ENCODE results near the gene BLOC1S4.

The BLOC1S4 gene

DNA sequence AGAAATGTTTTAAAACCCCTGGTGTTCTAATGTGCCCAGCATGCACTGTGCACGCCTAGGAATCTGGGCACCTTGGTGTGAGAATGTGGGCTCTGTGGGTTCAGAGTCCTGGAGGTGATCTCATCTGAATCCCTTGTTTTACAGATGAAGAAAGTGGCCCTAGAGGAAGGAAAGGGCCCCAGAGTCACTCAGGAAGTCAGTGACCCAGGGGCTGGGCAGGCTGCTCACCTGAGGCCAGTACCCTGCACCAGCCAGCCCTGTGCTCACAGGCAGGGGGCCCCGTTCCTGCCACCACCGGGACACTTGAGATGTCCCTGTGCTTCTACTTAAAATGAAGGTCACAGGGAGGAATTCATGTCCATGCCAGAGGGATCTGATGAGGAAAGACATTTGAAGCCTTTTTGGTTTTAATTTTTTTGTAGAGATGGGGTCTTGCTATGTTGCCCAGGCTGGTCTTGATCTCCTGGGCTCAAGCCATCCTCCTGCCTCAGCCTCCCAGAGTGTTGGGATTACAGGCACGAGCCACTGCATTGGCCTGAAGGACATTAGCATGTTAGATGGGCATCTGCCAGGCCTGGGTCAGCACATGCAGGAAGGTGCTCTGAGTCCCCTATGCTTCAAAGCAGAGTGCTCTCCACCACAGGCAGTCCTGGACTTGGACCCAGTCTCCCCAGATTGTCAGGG, 29.7 kb upstream of the BLOC1S4 start:
- H3K9me2 ChIP-seq (replicated peaks; ENCODE audit: low read depth, low read length): no peaks in the 10 kb centered on the region
- no peaks in the 10 kb centered on the region for H3F3A ChIP-seq (ENCODE audit: low read depth)
- no peak overlapping the region for H3K4me2 ChIP-seq (ENCODE audit: low read depth, low read length, poor library complexity, severe bottlenecking)
- no peak overlapping the region for H3K4me3 ChIP-seq (ENCODE audit: low read length, poor library complexity, severe bottlenecking)
- no peaks in the 10 kb centered on the region for H4K20me1 ChIP-seq (ENCODE audit: insufficient read depth, low read length, poor library complexity, severe bottlenecking)
- no peaks in the 10 kb centered on the region for H3K9me3 ChIP-seq (ENCODE audit: insufficient read depth, low read depth, low read length)
- H2AFZ ChIP-seq (ENCODE audit: low read length): no peak overlapping the region
- H3K9ac ChIP-seq (ENCODE audit: low read depth, low read length, poor library complexity, severe bottlenecking): no peak overlapping the region
- H3K27me3 ChIP-seq (ENCODE audit: insufficient read depth, low read length, poor library complexity, severe bottlenecking): no peaks in the 10 kb centered on the region
- H3K79me2 ChIP-seq (ENCODE audit: insufficient read depth, low read length): peaks cover 18% of the 10 kb centered on the region; the same call in 1 of the 2 replicates
- no peak for TF ChIP-seq EZH2phosphoT487 (IDR thresholded peaks at IDR 0.05; ENCODE audit: borderline replicate concordance)
- TF ChIP-seq, protein P1, sequence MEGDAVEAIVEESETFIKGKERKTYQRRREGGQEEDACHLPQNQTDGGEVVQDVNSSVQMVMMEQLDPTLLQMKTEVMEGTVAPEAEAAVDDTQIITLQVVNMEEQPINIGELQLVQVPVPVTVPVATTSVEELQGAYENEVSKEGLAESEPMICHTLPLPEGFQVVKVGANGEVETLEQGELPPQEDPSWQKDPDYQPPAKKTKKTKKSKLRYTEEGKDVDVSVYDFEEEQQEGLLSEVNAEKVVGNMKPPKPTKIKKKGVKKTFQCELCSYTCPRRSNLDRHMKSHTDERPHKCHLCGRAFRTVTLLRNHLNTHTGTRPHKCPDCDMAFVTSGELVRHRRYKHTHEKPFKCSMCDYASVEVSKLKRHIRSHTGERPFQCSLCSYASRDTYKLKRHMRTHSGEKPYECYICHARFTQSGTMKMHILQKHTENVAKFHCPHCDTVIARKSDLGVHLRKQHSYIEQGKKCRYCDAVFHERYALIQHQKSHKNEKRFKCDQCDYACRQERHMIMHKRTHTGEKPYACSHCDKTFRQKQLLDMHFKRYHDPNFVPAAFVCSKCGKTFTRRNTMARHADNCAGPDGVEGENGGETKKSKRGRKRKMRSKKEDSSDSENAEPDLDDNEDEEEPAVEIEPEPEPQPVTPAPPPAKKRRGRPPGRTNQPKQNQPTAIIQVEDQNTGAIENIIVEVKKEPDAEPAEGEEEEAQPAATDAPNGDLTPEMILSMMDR (conservative IDR thresholded peaks at IDR 0.05; ENCODE audit: low read length): peak; percentile 38
- H3K36me3 ChIP-seq (ENCODE audit: insufficient read depth, low read length): no peaks in the 10 kb centered on the region
- H3K4me1 ChIP-seq (ENCODE audit: insufficient read depth, low read length, poor library complexity, severe bottlenecking): peaks cover 36% of the 10 kb centered on the region

DNA sequence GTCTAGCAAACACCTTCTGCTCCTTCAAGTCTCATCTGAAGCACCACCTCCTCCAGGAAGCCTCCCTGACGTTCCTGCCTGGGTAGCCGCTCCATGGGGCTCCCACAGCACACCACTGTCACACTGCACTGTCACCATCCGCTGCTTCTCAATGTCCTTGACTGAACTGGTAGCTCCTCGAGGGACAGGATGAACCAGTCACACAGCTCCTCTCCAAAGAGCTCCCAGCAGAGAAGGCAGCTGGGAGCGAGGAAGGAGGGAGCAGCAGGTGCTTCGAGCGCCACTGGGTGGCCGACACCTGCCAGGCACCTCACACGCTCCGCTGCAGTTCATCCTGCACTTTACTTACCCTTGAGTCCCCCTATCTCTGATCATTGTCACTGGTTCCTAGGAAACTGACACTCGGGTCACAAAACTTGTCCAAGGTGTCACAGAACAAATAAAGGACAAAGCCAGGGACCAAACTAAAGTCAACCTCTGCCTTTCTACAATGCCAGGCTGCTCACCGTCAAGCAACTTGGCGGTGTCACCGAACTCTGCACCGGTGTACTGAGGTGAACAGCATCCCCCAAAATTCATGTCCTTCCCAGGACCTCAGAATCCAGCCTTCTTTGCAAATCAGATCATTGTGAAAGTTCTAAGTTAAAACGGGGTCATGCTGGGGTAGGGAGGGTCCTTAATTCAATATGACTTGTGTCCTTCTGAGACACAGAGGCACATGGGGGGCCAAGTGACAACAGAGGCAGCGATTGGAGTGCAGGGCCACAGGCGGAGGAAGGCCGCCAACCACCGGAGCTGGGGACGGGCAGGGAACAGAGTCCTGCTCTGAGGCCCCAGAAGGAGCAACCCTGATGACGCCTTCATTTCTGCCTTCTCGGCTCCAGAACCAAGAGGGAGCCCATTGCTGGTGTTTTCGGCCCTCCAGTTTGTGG, 27.8 kb upstream of the BLOC1S4 start:
- no peaks in the 10 kb centered on the region for H3K36me3 ChIP-seq (ENCODE audit: insufficient read depth, low read length)
- H2AFZ ChIP-seq (ENCODE audit: low read length): peak overlapping the region; percentile 34; the same call in 1 of the 2 replicates
- H3F3A ChIP-seq (ENCODE audit: low read depth): no peaks in the 10 kb centered on the region

DNA sequence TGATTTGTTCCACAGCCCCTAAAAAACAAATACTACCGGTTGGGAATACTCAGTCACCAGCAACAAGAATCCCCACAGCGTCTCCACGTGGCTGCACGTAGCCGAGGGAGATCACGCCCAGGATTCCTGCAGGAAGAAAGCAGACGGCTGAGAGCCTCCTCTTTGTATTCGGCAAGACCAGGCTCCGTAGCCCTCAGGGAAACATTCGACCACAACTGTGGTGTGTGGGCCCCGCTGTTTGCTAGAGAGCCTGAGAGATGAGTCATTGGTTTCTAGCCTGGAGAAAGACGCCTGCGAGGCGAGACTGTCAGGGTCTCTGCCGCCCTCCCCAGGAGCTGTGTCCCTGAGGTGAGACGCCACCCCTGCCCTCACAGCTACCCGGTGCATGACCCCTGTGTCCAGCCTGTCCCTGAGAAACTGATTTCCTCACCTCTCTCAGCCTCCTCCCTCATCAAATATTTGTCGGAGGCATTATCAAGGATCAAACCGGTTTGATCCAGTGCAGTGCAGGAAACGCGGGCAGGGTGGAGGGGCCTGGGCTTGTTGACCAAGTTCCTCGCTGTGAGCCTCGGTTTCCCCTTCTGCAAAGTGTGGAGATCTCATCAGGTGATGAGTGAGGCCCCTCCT, 27.0 kb upstream of the BLOC1S4 start:
- H3K4me3 ChIP-seq (ENCODE audit: low read length, poor library complexity, severe bottlenecking): peak overlapping the region; percentile 69
- H3K9ac ChIP-seq (ENCODE audit: low read depth, low read length, poor library complexity, severe bottlenecking): peak overlapping the region; percentile 68
- H3K9me2 ChIP-seq (replicated peaks; ENCODE audit: low read depth, low read length): no peaks in the 10 kb centered on the region
- peak overlapping the region; percentile 34; the same call in 1 of the 2 replicates for H2AFZ ChIP-seq (ENCODE audit: low read length)
- H3K4me2 ChIP-seq (ENCODE audit: low read depth, low read length, poor library complexity, severe bottlenecking): peak overlapping the region; percentile 73
- H3K4me1 ChIP-seq (ENCODE audit: insufficient read depth, low read length, poor library complexity, severe bottlenecking): peaks cover 57% of the 10 kb centered on the region
- H3K27me3 ChIP-seq (ENCODE audit: insufficient read depth, low read length, poor library complexity, severe bottlenecking): no peaks in the 10 kb centered on the region
- no peaks in the 10 kb centered on the region for H3K36me3 ChIP-seq (ENCODE audit: insufficient read depth, low read length)
- peaks cover 18% of the 10 kb centered on the region; the same call in 1 of the 2 replicates for H3K79me2 ChIP-seq (ENCODE audit: insufficient read depth, low read length)
- no peaks in the 10 kb centered on the region for H3F3A ChIP-seq (ENCODE audit: low read depth)
- TF ChIP-seq, protein P1 (conservative IDR thresholded peaks at IDR 0.05; ENCODE audit: low read length): no peak; the same call in 1 of the 2 replicates
- TF ChIP-seq EZH2phosphoT487 (IDR thresholded peaks at IDR 0.05; ENCODE audit: borderline replicate concordance): no peak
- H4K20me1 ChIP-seq (ENCODE audit: insufficient read depth, low read length, poor library complexity, severe bottlenecking): no peaks in the 10 kb centered on the region
- H3K9me3 ChIP-seq (ENCODE audit: insufficient read depth, low read depth, low read length): no peaks in the 10 kb centered on the region

More for the DNA sequence above, 27.8 kb upstream of the BLOC1S4 start:
- Histone ChIP-seq H3K9me2 (replicated peaks; ENCODE audit: low read depth, low read length) (no peaks in the 10 kb centered on the region), H3K9me3 (ENCODE audit: insufficient read depth, low read depth, low read length) (no peaks in the 10 kb centered on the region), H3K27me3 (ENCODE audit: insufficient read depth, low read length, poor library complexity, severe bottlenecking) (no peaks in the 10 kb centered on the region), H3K4me3 (ENCODE audit: low read length, poor library complexity, severe bottlenecking) (peak overlapping the region; percentile 69), H4K20me1 (ENCODE audit: insufficient read depth, low read length, poor library complexity, severe bottlenecking) (no peaks in the 10 kb centered on the region), H3K4me2 (ENCODE audit: low read depth, low read length, poor library complexity, severe bottlenecking) (peak overlapping the region; percentile 73), H3K9ac (ENCODE audit: low read depth, low read length, poor library complexity, severe bottlenecking) (peak overlapping the region; percentile 68), H3K4me1 (ENCODE audit: insufficient read depth, low read length, poor library complexity, severe bottlenecking) (peaks cover 50% of the 10 kb centered on the region), H3K79me2 (ENCODE audit: insufficient read depth, low read length) (peaks cover 18% of the 10 kb centered on the region; the same call in 1 of the 2 replicates)
- TF ChIP-seq, protein P1 (conservative IDR thresholded peaks at IDR 0.05; ENCODE audit: low read length): peak; percentile 13; the same call in 1 of the 2 replicates
- no peak for TF ChIP-seq EZH2phosphoT487 (IDR thresholded peaks at IDR 0.05; ENCODE audit: borderline replicate concordance)

All from Loucy (cell line).